Spleen (tissue), 11 donors: Measurements from ENCODE around the gene TMBIM4. TPM values are rescaled to one million over a fixed set of nuclear protein-coding genes. Genes with fewer than 3 reads are reported as not detected.

Experiments
- DNase-seq: peaks from one replicate; pipeline ENCODE4 v3.0.0-alpha.2; 2020
- H3K27ac ChIP-seq, 8 donors: fragments of 200-600 bp; sonication (generic) in 7 of 8; 1 replicate in 4 of 8; 2 replicates in 4 of 8; pipeline versions ENCODE4 v1.5.0 to v1.8.0; 2016 to 2021; ENCODE audit warnings: inconsistent platforms in 4 of 8, mild to moderate bottlenecking in 4 of 8, moderate library complexity in 1 of 8
- H3K27me3 ChIP-seq, 7 donors: fragments of 200-600 bp; sonication (generic) in 6 of 7; replicated peaks in 1 of 7; 1 replicate in 4 of 7; 2 replicates in 3 of 7; pipeline versions ENCODE4 v1.5.0 to v1.8.0; 2016 to 2021; ENCODE audit warnings: inconsistent platforms in 3 of 7, mild to moderate bottlenecking in 1 of 7
- H3K36me3 ChIP-seq, 6 donors: fragments of 200-600 bp; sonication (generic) in 5 of 6; 1 replicate in 4 of 6; 2 replicates in 2 of 6; pipeline versions ENCODE4 v1.5.0 to v1.8.0; 2016 to 2021; ENCODE audit warnings: inconsistent platforms in 2 of 6
- H3K4me1 ChIP-seq, 6 donors: fragments of 200-600 bp; sonication (generic) in 5 of 6; 1 replicate in 3 of 6; 2 replicates in 3 of 6; pipeline versions ENCODE4 v1.5.0 to v1.8.0; 2016 to 2021; ENCODE audit warnings: inconsistent platforms in 3 of 6
- H3K4me3 ChIP-seq, 8 donors: fragments of 200-600 bp; sonication (generic) in 7 of 8; 1 replicate in 4 of 8; 2 replicates in 4 of 8; pipeline versions ENCODE4 v1.5.0 to v1.8.0; 2016 to 2021; ENCODE audit warnings: inconsistent platforms in 4 of 8, mild to moderate bottlenecking in 4 of 8, moderate library complexity in 2 of 8
- H3K9me3 ChIP-seq, 8 donors: fragments of 200-600 bp; sonication (generic) in 7 of 8; 1 replicate in 4 of 8; 2 replicates in 4 of 8; pipeline versions ENCODE4 v1.5.0 to v1.8.0; 2016 to 2021; ENCODE audit warnings: inconsistent platforms in 4 of 8
- POLR2A ChIP-seq, 3 donors: fragments of 450-650 bp; IDR thresholded peaks; one replicate each; pipeline ENCODE4 v1.5.1; 2017; ENCODE audit warnings: antibody characterized with exemption in 3 of 3, mild to moderate bottlenecking in 1 of 3
- POLR2AphosphoS5 ChIP-seq, 3 donors: sonication (generic); formaldehyde crosslinking; IDR thresholded peaks; one replicate each; pipeline ENCODE4 v1.5.1; 2017; ENCODE audit warnings: antibody characterized with exemption in 3 of 3
- WGBS, 5 donors: extraction: QIAGEN DNeasy Blood & Tissue Kit in 3 of 5; methylation state at CpG; one replicate each; pipeline versions ENCODE4 v1.1.5 to v1.1.7; 2013 to 2018; 5-methylcytosine and 5-hydroxymethylcytosine counted together
- intact Hi-C: fragments of 100-400 bp; cut with DNase I; formaldehyde crosslinking; loops from one replicate; pipeline ENCODE4 v1.15.0; 2023; ENCODE audit warnings: low total_unique reads
- polyA plus RNA-seq, 3 donors: library from polyadenylated mRNA; stranded (reverse); fragments of 200-250 nt; gene quantifications; one replicate each; pipeline ENCODE4 v1.2.1, GENCODE V29; 2013
- total RNA-seq, 7 donors: library from RNA; depleted of rRNA in 3 of 7; stranded (reverse); fragments of >200 nt in 3 of 7; fragmentation: NEBNext Ultra II Directional in 4 of 7; extraction: Animal tissue kit (Norgen Biotek cat#: 25700) in 4 of 7; gene quantifications; one replicate each; pipeline versions ENCODE4 v1.1.0 to v1.2.1, GENCODE V29; 2016 to 2021
- TF ChIP-seq, protein P1 (sequence below), 11 experiments: fragments of 200-600 bp in 7 of 11; fragments of 450-650 bp in 4 of 11; sonication (generic) in 4 of 11; IDR thresholded peaks in 8 of 11; conservative IDR thresholded peaks in 3 of 11; 1 replicate in 7 of 11; 2 replicates in 4 of 11; pipeline versions ENCODE4 v1.4.0 to v1.8.0; 2016 to 2021; ENCODE audit warnings: antibody characterized with exemption in 11 of 11, inconsistent platforms in 4 of 11, mild to moderate bottlenecking in 1 of 11
- donor health status: healthy with polysubstance abuse.
- donor health status: DM: no; HTN: no; CAD: no; lungs with moderate emphysema.
- donor health status: DM: no; HTN: no; CAD: no.
- donor health status: Bipolar disorder and iron deficiency.
- donor health status: healthy.
- donor health status: DM: no; HTN: no; CAD: no.
- donor health status: DM: yes; HTN: yes; CAD: no.

TMBIM4 gene
- total and polyA plus RNA-seq, 10 donors, result 93.4 to 257 (median 132) TPM

DNA sequence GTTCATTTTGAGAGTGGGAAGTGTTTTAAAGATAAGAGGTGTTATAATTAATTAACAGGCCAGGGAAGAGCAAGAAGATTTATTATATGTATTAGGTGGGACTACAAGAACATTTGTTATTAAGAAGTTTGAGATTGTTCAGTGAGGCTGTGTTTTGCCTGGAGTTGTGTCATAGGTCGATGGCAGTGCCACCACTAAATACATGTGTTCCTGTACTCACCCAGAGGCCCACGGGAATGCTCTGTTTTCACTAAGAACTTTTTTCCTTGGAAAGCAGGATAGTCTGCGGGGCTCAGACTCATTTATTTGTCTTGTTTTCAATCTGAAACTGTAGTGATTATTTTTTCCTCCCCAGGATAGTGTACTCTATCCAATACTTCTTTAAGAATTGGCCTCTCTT, 29.3 kb upstream of the TMBIM4 start:
- WGBS, 5 donors, result 69 to 92% (median 77%) methylated on average over 3 of the region's 3 CpGs
- H3K36me3 ChIP-seq, result peaks cover 0 to 36% (median 0%) of the 10 kb centered on the region in 6 donors
- TF ChIP-seq POLR2A (IDR thresholded peaks at IDR 0.05), result no peak
- H3K27ac ChIP-seq, result peak overlapping the region in 4 of 8 donors; percentile 7 to 99 (median 74)
- peaks cover 12 to 65% (median 49%) of the 10 kb centered on the region in 6 donors for H3K4me1 ChIP-seq
- no peak for DNase-seq
- H3K27me3 ChIP-seq, result no peaks in the 10 kb centered on the region
- peaks cover 0 to 8% (median 6%) of the 10 kb centered on the region in 8 donors for H3K9me3 ChIP-seq
- no peak overlapping the region for H3K4me3 ChIP-seq
- intact Hi-C loops, result no loop called here

DNA sequence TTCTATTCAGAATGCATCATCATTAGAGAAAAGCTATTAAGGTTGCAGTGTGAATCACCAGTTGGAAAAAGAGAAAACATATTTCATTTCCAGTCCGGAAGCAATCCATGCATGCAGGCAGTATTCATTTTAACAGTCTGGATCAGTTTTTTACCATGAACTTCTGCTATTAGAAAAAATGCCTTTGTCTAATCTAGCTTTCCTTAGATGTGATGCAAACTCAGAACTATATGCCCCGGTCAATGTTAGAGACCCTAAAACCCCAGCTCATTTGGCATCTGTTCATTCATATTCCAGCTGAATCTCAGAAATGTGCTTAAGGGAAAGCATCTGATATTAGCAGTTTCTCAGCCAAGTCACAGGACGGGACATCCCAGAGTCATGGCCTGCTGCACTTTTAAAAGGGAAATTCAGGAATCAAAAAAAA, 27.7 kb upstream of the TMBIM4 start:
- Histone ChIP-seq H3K36me3 (peaks cover 0 to 39% (median 0%) of the 10 kb centered on the region in 6 donors), H3K4me3 (no peak overlapping the region), H3K9me3 (peaks cover 0 to 8% (median 6%) of the 10 kb centered on the region in 8 donors), H3K27me3 (no peaks in the 10 kb centered on the region), H3K4me1 (peaks cover 19 to 71% (median 57%) of the 10 kb centered on the region in 6 donors), H3K27ac (peak overlapping the region in 7 of 8 donors; percentile 20 to 99 (median 70))
- TF ChIP-seq, protein P1, sequence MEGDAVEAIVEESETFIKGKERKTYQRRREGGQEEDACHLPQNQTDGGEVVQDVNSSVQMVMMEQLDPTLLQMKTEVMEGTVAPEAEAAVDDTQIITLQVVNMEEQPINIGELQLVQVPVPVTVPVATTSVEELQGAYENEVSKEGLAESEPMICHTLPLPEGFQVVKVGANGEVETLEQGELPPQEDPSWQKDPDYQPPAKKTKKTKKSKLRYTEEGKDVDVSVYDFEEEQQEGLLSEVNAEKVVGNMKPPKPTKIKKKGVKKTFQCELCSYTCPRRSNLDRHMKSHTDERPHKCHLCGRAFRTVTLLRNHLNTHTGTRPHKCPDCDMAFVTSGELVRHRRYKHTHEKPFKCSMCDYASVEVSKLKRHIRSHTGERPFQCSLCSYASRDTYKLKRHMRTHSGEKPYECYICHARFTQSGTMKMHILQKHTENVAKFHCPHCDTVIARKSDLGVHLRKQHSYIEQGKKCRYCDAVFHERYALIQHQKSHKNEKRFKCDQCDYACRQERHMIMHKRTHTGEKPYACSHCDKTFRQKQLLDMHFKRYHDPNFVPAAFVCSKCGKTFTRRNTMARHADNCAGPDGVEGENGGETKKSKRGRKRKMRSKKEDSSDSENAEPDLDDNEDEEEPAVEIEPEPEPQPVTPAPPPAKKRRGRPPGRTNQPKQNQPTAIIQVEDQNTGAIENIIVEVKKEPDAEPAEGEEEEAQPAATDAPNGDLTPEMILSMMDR (IDR thresholded peaks at IDR 0.05 in 8 of 11, conservative IDR thresholded peaks at IDR 0.05 in 3 of 11), result no peak
- peak in 1 of 3 donors; percentile 19 for TF ChIP-seq POLR2AphosphoS5 (IDR thresholded peaks at IDR 0.05)
- WGBS, 5 donors, result 52 to 75% (median 70%) methylated on average over 3 of the region's 3 CpGs
- no peak for DNase-seq
- intact Hi-C loops, result no loop called here

GRCh38 chr12:66196806-66197205, 27.0 kb upstream of the TMBIM4 start:
- WGBS, 5 donors, result 25 to 34% (median 28%) methylated on average over 3 of the region's 3 CpGs
- peaks cover 19 to 78% (median 58%) of the 10 kb centered on the region in 6 donors for H3K4me1 ChIP-seq
- intact Hi-C loops, result no loop called here
- peak overlapping the region in 7 of 8 donors; percentile 20 to 99 (median 70) for H3K27ac ChIP-seq
- H3K4me3 ChIP-seq, result no peak overlapping the region
- H3K36me3 ChIP-seq, result peaks cover 0 to 39% (median 0%) of the 10 kb centered on the region in 6 donors
- TF ChIP-seq POLR2AphosphoS5 (IDR thresholded peaks at IDR 0.05), result no peak
- TF ChIP-seq POLR2A (IDR thresholded peaks at IDR 0.05), result no peak
- TF ChIP-seq, protein P1 (IDR thresholded peaks at IDR 0.05 in 8 of 11, conservative IDR thresholded peaks at IDR 0.05 in 3 of 11), result no peak
- DNase-seq, result no peak
- no peaks in the 10 kb centered on the region for H3K27me3 ChIP-seq
- peaks cover 0 to 8% (median 6%) of the 10 kb centered on the region in 8 donors for H3K9me3 ChIP-seq

DNA sequence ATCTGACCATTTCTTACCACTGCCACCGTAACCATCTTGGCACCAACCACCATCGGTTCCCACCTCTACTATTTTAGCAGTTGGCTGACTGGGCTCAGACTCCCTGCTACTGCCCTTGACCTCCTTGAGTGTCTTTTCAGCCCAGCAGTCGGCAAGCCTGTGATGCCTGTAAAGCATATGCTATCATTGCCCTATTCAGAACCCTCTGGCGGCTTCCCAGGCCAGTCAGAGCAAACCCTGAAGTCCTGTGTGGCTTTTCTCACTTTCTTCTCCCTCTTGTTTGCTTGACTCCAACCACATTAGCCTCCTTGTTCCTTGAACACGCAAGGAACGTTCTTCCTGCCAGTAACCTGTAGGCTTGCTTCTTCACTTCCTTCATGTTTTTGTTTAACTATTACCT, 25.4 kb upstream of the TMBIM4 start:
- peaks cover 19 to 94% (median 65%) of the 10 kb centered on the region in 6 donors for H3K4me1 ChIP-seq
- H3K9me3 ChIP-seq, result peaks cover 0 to 6% (median 4%) of the 10 kb centered on the region in 8 donors
- WGBS, 5 donors, result 47 to 70% (median 54%) methylated on average over 6 of the region's 6 CpGs
- peaks cover 0 to 28% (median 0%) of the 10 kb centered on the region in 6 donors for H3K36me3 ChIP-seq
- no peak overlapping the region for H3K4me3 ChIP-seq
- TF ChIP-seq, protein P1 (IDR thresholded peaks at IDR 0.05 in 8 of 11, conservative IDR thresholded peaks at IDR 0.05 in 3 of 11), result no peak
- TF ChIP-seq POLR2A (IDR thresholded peaks at IDR 0.05), result no peak
- peak in 1 of 3 donors; percentile 39 for TF ChIP-seq POLR2AphosphoS5 (IDR thresholded peaks at IDR 0.05)
- intact Hi-C loops, result no loop called here
- H3K27me3 ChIP-seq, result peaks cover 0 to under 1% (median 0%) of the 10 kb centered on the region in 7 donors
- DNase-seq, result no peak
- peak overlapping the region in 7 of 8 donors; percentile 22 to 99 (median 70) for H3K27ac ChIP-seq
